Fibroblast of villous mesenchyme (primary cell): Measurements from ENCODE around the gene ARRB2. TPM values are rescaled to one million over a fixed set of nuclear protein-coding genes. Genes with fewer than 3 reads are reported as not detected.

Experiments used
- total RNA-seq: library from RNA; depleted of rRNA; stranded (reverse); fragments of >200 nt; gene quantifications from 2 replicates; pipeline ENCODE4 v1.2.3, GENCODE V29; 2012

The ARRB2 gene
- total RNA-seq, 1 donor, result 3.5 TPM

Other genes with a start within 250 kb of the ARRB2 start
- gene SPNS2, start 211.8 kb upstream of the ARRB2 start, total RNA-seq, result under 0.01 and 0.43 TPM in 2 replicates
- gene MYBBP1A, start 155.2 kb upstream of the ARRB2 start, total RNA-seq, result 61.7 and 71.2 TPM in 2 replicates
- gene GGT6, start 150.1 kb upstream of the ARRB2 start, total RNA-seq, result not detected in 2 replicates
- not detected in 2 replicates for gene SMTNL2, start 126.1 kb upstream of the ARRB2 start, total RNA-seq
- gene ALOX15, start 69.0 kb upstream of the ARRB2 start, total RNA-seq, result not detected in 2 replicates
- gene PELP1, start 6.5 kb upstream of the ARRB2 start, total RNA-seq, result 17.7 and 19.6 TPM in 2 replicates
- 9.9 and 11.0 TPM in 2 replicates for gene MED11, start 20.8 kb downstream of the ARRB2 start, total RNA-seq
- not detected in 2 replicates for gene ZMYND15, start 29.2 kb downstream of the ARRB2 start, total RNA-seq
- 0.64 and 0.86 TPM in 2 replicates for gene CXCL16, start 29.3 kb downstream of the ARRB2 start, total RNA-seq
- not detected in 2 replicates for gene TM4SF5, start 61.3 kb downstream of the ARRB2 start, total RNA-seq
- 0.64 TPM in 1 of 2 replicates, not detected in the other for gene VMO1, start 75.7 kb downstream of the ARRB2 start, total RNA-seq
- gene GLTPD2, start 78.3 kb downstream of the ARRB2 start, total RNA-seq, result not detected in 2 replicates
- gene PSMB6, start 85.5 kb downstream of the ARRB2 start, total RNA-seq, result 149 and 157 TPM in 2 replicates
- 11.7 and 13.9 TPM in 2 replicates for gene PLD2, start 96.5 kb downstream of the ARRB2 start, total RNA-seq
- 21.6 and 38.0 TPM in 2 replicates for gene MINK1, start 122.7 kb downstream of the ARRB2 start, total RNA-seq
- gene C17orf107, start 188.9 kb downstream of the ARRB2 start, total RNA-seq, result 3.5 and 3.9 TPM in 2 replicates
- under 0.01 and 0.32 TPM in 2 replicates for gene CHRNE, start 192.5 kb downstream of the ARRB2 start, total RNA-seq
- not detected in 2 replicates for gene GP1BA, start 221.6 kb downstream of the ARRB2 start, total RNA-seq
- 51.8 and 64.7 TPM in 2 replicates for gene SLC25A11, start 229.4 kb downstream of the ARRB2 start, total RNA-seq
- gene RNF167, start 229.6 kb downstream of the ARRB2 start, total RNA-seq, result 26.4 and 34.5 TPM in 2 replicates
- gene PFN1, start 237.9 kb downstream of the ARRB2 start, total RNA-seq, result 581 and 784 TPM in 2 replicates
- gene ENO3, start 240.5 kb downstream of the ARRB2 start, total RNA-seq, result 2.6 and 7.4 TPM in 2 replicates